ENCODE results near the gene STAC3.

STAC3 gene

DNA sequence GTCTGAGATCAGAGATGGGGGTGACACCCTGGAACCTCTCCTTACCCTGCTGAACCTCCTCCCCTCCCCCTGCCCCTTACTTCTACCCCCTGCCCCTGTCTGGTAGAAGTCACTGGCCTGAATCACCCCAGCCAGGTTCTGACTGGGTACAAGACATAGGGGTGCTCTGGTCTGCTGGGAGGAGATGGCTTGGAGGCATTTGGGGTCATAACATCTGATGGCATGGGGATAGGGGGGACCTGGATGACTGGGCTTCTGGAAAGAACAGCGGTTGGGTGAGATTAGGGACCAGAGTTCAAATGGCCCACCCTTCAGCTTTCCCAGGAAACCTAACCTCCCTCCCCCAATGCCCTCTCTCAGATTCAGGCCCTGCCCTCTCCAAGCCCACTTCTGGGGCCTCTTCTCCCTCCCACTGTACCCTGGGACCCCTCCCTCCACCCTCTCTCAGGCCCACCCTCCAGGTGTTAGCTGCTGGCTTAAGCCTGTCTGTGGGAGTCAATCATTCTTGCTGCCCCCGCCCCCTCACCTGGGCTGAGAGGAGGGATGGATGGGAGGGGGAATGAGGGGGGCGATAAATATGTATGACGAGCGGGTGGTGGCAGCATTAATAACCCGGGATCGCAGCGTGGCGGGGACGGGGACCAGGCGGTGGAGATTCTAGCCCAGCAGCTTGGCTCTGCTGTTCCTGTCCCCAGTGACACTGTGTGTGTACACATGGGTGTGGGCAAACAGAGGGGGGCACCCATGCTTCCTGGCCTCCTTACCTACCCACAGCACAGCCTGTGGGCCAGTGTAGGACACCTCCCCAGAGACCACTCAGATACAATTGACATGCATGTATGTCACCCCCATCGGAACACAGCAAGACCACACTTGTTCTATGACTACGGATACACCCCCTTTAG lies 28.4 kb downstream of the STAC3 start:
- ATAC-seq, result no peak

GRCh38 chr12:57221169-57221917 lies 29.6 kb downstream of the STAC3 start:
- no peak for ATAC-seq

DNA sequence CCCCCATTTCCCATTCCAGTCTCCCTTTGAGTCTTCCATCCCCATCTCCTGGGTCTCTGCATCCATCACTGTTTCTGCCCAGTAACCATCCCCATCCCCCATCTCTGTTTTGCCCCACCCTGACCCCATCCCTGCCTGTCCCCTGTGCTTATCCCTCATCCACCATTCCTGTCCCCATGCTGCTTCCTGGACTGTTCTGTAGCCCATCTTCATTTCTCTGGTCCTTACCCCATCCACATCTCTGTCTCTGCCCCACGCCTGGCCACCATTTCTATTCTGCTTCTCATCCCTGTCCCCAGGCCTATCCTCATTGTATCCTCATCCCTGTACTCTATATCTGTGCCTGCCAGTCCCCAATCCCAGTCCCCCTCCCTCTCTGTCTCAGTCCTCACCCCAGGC lies 30.2 kb downstream of the STAC3 start:
- no peak for ATAC-seq

GRCh38 chr12:57219993-57220754 lies 30.8 kb downstream of the STAC3 start:
- no peak for ATAC-seq

DNA sequence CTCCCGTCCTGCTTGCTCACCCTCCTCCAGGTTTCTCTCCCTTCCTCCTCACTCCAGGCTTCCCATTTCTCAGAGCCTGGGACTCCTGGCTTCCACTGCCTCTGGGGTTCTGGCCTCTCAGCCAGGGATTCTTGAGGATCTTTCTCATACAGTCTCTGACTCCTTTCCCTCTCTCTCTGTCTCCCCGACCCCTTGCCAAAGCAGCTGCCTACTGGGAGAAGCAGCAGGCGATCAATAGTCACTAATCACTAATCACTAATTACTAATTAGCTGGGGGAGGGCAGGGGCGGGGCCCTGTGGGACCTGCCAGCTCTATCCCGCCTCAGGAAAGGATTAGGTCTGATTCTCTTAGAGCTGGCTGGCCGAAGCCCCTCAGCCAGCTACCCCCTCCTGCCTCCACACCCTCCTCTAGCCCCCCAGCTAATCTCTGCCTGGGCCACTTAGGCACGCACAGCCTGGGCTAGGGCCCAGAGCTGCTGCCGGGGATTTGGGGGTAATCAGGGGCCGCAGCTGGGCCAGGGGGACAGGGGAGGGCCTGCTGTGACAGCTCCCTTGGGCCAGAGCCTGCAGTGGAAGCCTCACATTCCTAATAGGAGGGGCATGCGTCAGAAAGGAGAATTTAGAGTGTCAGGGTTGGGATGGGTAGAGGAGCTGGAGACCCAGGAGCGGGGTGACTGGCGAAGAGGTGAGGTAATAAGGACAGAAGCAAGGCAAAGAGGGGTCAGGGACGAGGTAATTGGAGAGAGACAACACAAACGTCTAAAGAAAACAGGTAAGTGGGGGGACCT lies 31.6 kb downstream of the STAC3 start:
- no peak for ATAC-seq

- ATAC-seq, result no peak
These were observed 32.7 kb downstream of the STAC3 start for GRCh38 chr12:57218030-57218853.

- no peak for ATAC-seq
These were observed 33.8 kb downstream of the STAC3 start for GRCh38 chr12:57216921-57217879.

DNA sequence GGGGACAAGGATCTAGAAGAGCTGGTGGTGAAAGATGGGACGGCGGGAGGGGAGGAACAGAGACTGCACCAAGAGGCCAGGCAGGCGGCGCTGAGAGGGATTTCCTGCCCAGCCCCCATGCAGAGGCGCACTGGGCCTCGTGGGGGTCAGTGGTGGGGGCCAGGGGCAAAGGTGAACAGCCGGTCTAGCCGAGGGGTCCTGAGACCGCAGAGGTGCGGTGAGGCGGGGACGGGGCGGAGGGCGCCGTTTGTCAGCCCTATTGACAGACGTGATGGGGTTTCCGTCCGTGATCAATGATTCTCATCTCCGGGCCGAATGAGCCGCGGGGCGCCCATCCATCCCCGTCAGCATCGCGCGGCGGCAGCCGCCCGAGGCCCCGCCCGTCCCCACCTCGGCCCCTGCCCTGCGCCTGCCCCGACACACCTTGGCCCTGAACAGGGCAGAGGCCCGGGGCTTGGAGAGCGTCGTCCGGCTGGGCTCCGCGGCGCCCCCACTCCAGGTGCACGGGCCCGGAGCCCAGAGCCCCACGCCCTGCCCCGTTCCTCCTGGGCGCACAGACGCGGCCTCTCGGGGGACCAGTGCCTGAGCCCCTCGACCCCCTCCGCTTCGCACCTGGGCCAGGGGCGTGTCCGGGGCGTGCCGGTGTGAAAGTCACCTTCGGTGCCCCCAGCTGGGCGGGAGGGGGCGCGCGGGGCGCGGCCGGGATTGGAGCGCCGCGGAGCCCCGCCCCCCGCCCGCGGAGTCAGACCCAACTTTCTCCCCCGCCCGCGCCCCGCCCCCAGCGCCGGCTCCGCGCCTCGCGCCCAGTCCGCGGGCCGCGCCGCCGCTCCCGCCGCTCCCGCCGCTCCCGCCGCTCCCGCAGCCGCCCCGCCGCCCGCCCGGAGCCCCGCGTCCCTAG lies 34.7 kb downstream of the STAC3 start, which contains the start of gene NXPH4:
NXPH4 (plus strand) TSS at position 781 of the 898 bp plus-strand sequence. CDS start 176 bp downstream, outside the sequence.
- ATAC-seq, result peak; percentile 10 to 14

- ATAC-seq, result peak; percentile 47 to 56
These were observed 35.3 kb downstream of the STAC3 start for GRCh38 chr12:57215668-57216013.

GRCh38 chr12:57215065-57215464 lies 35.9 kb downstream of the STAC3 start:
- no peak for ATAC-seq

GRCh38 chr12:57214398-57214781 lies 36.6 kb downstream of the STAC3 start:
- peak; percentile 51 to 53 for ATAC-seq

DNA sequence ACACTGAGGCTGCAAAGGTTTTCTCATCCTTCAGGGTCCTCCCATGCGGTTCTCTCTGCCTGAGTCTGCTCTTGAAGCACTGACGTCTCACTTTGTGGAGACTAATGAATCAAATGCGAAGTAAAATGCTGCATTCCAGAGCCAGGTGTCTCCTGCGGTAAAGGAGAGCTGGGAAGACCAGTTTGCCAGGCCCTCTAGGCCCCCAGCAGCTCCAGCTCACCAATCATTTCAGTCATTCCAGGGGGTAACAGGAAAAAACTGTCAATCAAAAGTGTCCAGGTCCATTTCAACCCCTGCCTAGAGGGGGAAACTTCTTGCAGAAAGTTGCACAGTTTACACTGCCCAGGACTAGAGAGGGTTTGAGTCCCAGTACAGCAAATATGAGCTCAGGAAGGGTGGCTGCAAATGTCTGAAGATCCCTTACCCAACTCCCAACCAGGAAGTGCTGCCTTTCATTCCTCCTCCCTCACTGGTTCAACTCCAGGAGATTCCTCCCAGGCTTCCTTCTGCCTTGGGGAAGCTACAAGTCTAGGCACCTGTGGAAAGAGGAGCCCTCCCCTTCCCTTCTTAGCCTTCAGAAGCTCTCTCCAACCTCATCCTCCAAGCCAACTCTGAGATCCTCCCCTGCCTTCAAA lies 37.1 kb downstream of the STAC3 start:
- ATAC-seq, result no peak

GRCh38 chr12:57213058-57213715 lies 37.8 kb downstream of the STAC3 start:
- peak; percentile 67 to 69 for ATAC-seq

DNA sequence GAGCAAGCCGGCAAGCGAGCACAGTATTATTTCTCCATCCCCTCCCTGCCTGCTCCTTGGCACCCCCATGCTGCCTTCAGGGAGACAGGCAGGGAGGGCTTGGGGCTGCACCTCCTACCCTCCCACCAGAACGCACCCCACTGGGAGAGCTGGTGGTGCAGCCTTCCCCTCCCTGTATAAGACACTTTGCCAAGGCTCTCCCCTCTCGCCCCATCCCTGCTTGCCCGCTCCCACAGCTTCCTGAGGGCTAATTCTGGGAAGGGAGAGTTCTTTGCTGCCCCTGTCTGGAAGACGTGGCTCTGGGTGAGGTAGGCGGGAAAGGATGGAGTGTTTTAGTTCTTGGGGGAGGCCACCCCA lies 38.3 kb downstream of the STAC3 start:
- no peak for ATAC-seq

GRCh38 chr12:57211791-57212700 lies 38.9 kb downstream of the STAC3 start:
- ATAC-seq, result no peak

DNA sequence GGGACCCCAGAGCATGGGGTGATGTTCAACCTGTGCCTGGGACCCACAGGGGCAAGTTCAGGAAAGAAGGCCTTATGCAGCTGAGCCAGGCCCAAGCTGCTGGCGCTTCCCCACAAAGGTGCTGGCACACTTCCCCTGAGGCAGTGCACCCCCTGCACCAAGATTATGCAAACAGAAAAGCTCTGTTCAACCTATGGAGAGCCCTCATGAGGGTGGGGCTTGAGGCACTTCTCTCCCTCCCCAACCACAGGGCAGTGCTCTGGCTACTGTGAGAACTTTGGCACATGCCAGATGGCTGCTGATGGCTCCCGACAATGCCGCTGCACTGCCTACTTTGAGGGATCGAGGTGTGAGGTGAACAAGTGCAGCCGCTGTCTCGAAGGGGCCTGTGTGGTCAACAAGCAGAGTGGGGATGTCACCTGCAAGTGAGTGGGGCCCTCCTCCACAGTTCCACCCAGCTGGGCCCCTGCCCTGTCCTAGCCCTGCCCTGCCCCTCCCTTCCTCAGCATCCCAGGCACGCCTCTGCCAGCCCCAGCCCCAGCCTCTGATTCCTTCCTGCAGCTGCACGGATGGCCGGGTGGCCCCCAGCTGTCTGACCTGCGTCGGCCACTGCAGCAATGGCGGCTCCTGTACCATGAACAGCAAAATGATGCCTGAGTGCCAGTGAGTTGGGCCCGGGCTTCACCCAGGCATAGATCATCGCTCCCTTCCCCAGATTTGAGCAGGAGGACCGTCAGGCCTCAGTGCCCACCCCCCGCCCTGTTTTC lies 39.9 kb downstream of the STAC3 start:
- no peak for ATAC-seq
